Suprapubic skin (tissue), 4 donors: ENCODE measurements around the gene UVRAG. TPM values are rescaled to one million over a fixed set of nuclear protein-coding genes. Genes with fewer than 3 reads are reported as not detected.

Experiments
- DNase-seq, 2 donors: peaks; one replicate each; pipeline ENCODE4 v3.0.0-alpha.2; 2019; ENCODE audit warnings: low spot score in 2 of 2
- H3K27ac ChIP-seq: fragments of 200-600 bp; sonication (generic); one replicate; pipeline ENCODE4 v1.5.1; 2019
- H3K27me3 ChIP-seq: fragments of 200-600 bp; sonication (generic); one replicate; pipeline ENCODE4 v1.5.1; 2019
- H3K36me3 ChIP-seq: fragments of 200-600 bp; sonication (generic); one replicate; pipeline ENCODE4 v1.5.1; 2019
- H3K4me1 ChIP-seq: fragments of 200-600 bp; sonication (generic); one replicate; pipeline ENCODE4 v1.5.1; 2019
- H3K4me3 ChIP-seq: fragments of 200-600 bp; sonication (generic); one replicate; pipeline ENCODE4 v1.5.1; 2019; ENCODE audit warnings: mild to moderate bottlenecking
- H3K9me3 ChIP-seq: fragments of 200-600 bp; sonication (generic); one replicate; pipeline ENCODE4 v1.5.1; 2019
- CTCF ChIP-seq, 2 donors: fragments of 200-600 bp in 1 of 2; fragments of 450-650 bp in 1 of 2; sonication (generic) in 1 of 2; IDR thresholded peaks; one replicate each; pipeline ENCODE4 v1.5.1; 2016 to 2019; ENCODE audit warnings: antibody characterized with exemption in 2 of 2, mild to moderate bottlenecking in 1 of 2, moderate library complexity in 1 of 2
- EP300 ChIP-seq: sonication (generic); formaldehyde crosslinking; IDR thresholded peaks from one replicate; pipeline ENCODE4 v1.6.1; 2017; ENCODE audit warnings: antibody characterized with exemption
- POLR2A ChIP-seq, 2 donors: fragments of 450-650 bp; IDR thresholded peaks; one replicate each; pipeline ENCODE4 v1.6.1; 2017; ENCODE audit warnings: antibody characterized with exemption in 2 of 2, mild to moderate bottlenecking in 2 of 2, moderate library complexity in 2 of 2
- POLR2AphosphoS5 ChIP-seq, 3 donors: sonication (generic); formaldehyde crosslinking; IDR thresholded peaks; one replicate each; pipeline ENCODE4 v1.6.1; 2017; ENCODE audit warnings: antibody characterized with exemption in 3 of 3
- WGBS: methylation state at CpG from one replicate; pipeline ENCODE4 v1.1.5; 2018; 5-methylcytosine and 5-hydroxymethylcytosine counted together
- total RNA-seq, 4 donors: library from RNA; depleted of rRNA; stranded (reverse); fragments of >200 nt; gene quantifications; one replicate each; pipeline ENCODE4 v1.1.0, GENCODE V29; 2016

UVRAG gene
- total RNA-seq, 4 donors from 2014 or later, result 17.5 to 30.0 (median 22.1) TPM

GRCh38 chr11:75775056-75775455 lies 40.0 kb upstream of the UVRAG start:
- H3K9me3 ChIP-seq, result no peaks in the 10 kb centered on the region
- H3K4me1 ChIP-seq, result peaks cover 4% of the 10 kb centered on the region
- no peak overlapping the region for H3K4me3 ChIP-seq
- 100% methylated on average over 2 of the region's 3 CpGs for WGBS
- no peaks in the 10 kb centered on the region for H3K36me3 ChIP-seq
- no peak overlapping the region for H3K27ac ChIP-seq
- TF ChIP-seq POLR2AphosphoS5 (IDR thresholded peaks at IDR 0.05), result no peak
- no peak for DNase-seq
- H3K27me3 ChIP-seq, result no peaks in the 10 kb centered on the region

- Histone ChIP-seq H3K9me3 (no peaks in the 10 kb centered on the region), H3K4me1 (peaks cover 4% of the 10 kb centered on the region), H3K4me3 (no peak overlapping the region), H3K36me3 (no peaks in the 10 kb centered on the region), H3K27me3 (no peaks in the 10 kb centered on the region), H3K27ac (no peak overlapping the region)
- DNase-seq, result no peak
- 76% methylated on average over 4 of the region's 4 CpGs for WGBS
- no peak for TF ChIP-seq POLR2AphosphoS5 (IDR thresholded peaks at IDR 0.05)
- no peak for TF ChIP-seq EP300
- no peak for TF ChIP-seq POLR2A (IDR thresholded peaks at IDR 0.05)
- no peak for TF ChIP-seq CTCF (IDR thresholded peaks at IDR 0.05)
Observed at GRCh38 chr11:75776546-75776945, 38.5 kb upstream of the UVRAG start.

- Histone ChIP-seq H3K4me1 (no peaks in the 10 kb centered on the region), H3K27ac (no peak overlapping the region), H3K9me3 (no peaks in the 10 kb centered on the region), H3K27me3 (no peaks in the 10 kb centered on the region), H3K36me3 (no peaks in the 10 kb centered on the region), H3K4me3 (no peak overlapping the region)
- no peak for DNase-seq
- WGBS, result 93% methylated on average over 13 of the region's 13 CpGs
- no peak for TF ChIP-seq POLR2AphosphoS5 (IDR thresholded peaks at IDR 0.05)
Observed at GRCh38 chr11:75777461-75778110, 37.4 kb upstream of the UVRAG start.

- no peaks in the 10 kb centered on the region for H3K4me1 ChIP-seq
- no peaks in the 10 kb centered on the region for H3K9me3 ChIP-seq
- no peaks in the 10 kb centered on the region for H3K36me3 ChIP-seq
- TF ChIP-seq POLR2A (IDR thresholded peaks at IDR 0.05) (no peak), EP300 (no peak), POLR2AphosphoS5 (IDR thresholded peaks at IDR 0.05) (no peak), CTCF (IDR thresholded peaks at IDR 0.05) (no peak)
- no peak for DNase-seq
- WGBS, result 93% methylated on average over 5 of the region's 5 CpGs
- H3K4me3 ChIP-seq, result no peak overlapping the region
- H3K27me3 ChIP-seq, result no peaks in the 10 kb centered on the region
- H3K27ac ChIP-seq, result no peak overlapping the region
Observed at GRCh38 chr11:75778962-75779361, 36.0 kb upstream of the UVRAG start.

- 75% methylated on average over 1 of the region's 2 CpGs for WGBS
- Histone ChIP-seq H3K27ac (no peak overlapping the region), H3K4me3 (no peak overlapping the region), H3K4me1 (no peaks in the 10 kb centered on the region), H3K36me3 (no peaks in the 10 kb centered on the region), H3K9me3 (no peaks in the 10 kb centered on the region), H3K27me3 (no peaks in the 10 kb centered on the region)
- no peak for TF ChIP-seq POLR2A (IDR thresholded peaks at IDR 0.05)
- no peak for TF ChIP-seq EP300
- TF ChIP-seq CTCF (IDR thresholded peaks at IDR 0.05), result no peak
- TF ChIP-seq POLR2AphosphoS5 (IDR thresholded peaks at IDR 0.05), result no peak
- no peak for DNase-seq
Observed at GRCh38 chr11:75779960-75780359, 35.0 kb upstream of the UVRAG start.

GRCh38 chr11:75780888-75781287 lies 34.1 kb upstream of the UVRAG start:
- Histone ChIP-seq H3K9me3 (no peaks in the 10 kb centered on the region), H3K4me3 (no peak overlapping the region), H3K27me3 (no peaks in the 10 kb centered on the region), H3K27ac (no peak overlapping the region), H3K36me3 (no peaks in the 10 kb centered on the region), H3K4me1 (no peaks in the 10 kb centered on the region)
- whole genome bisulfite sequencing, result 80% methylated on average over 2 of the region's 3 CpGs
- DNase-seq, result no peak
- TF ChIP-seq POLR2A (IDR thresholded peaks at IDR 0.05) (no peak), EP300 (no peak), POLR2AphosphoS5 (IDR thresholded peaks at IDR 0.05) (no peak), CTCF (IDR thresholded peaks at IDR 0.05) (no peak)
